ENCODE measurements around the gene DUS2.

GRCh38 chr16:68083239-68083781 is 60.2 kb downstream of the DUS2 start:
- TF ChIP-seq CTCF (conservative IDR thresholded peaks at IDR 0.05; ENCODE audit: low read depth, low read length) (no peak), EZH2phosphoT487 (IDR thresholded peaks at IDR 0.05; ENCODE audit: borderline replicate concordance, low read length) (no peak), EZH2 (IDR thresholded peaks at IDR 0.05; ENCODE audit: low read length, unreplicated experiment) (no peak)
